ENCODE results near the gene SLX4. TPM values are rescaled to one million over a fixed set of nuclear protein-coding genes. Genes with fewer than 3 reads are reported as not detected.
A peak's percentile ranks its signal among the peaks of the same experiment; 100 is the strongest.
"Not testable (repeated sequence)": the region's sequence is repeated elsewhere in the genome, so short reads cannot be mapped to it uniquely, and the experiment has no call there.

SLX4 gene
- total RNA-seq, 1 experiment from 2014 or later, result 4.8 TPM

GRCh38 chr16:3610698-3611145, 684 bp downstream of the SLX4 start:
- peak overlapping the region; percentile 95 for H3K4me3 ChIP-seq
- no peaks in the 10 kb centered on the region for H3K9me3 ChIP-seq
- peaks cover 32% of the 10 kb centered on the region for H3K36me3 ChIP-seq
- DNase-seq, result no peak
- H3K27me3 ChIP-seq, result no peaks in the 10 kb centered on the region

GRCh38 chr16:3609895-3610697, 1.3 kb downstream of the SLX4 start:
- H3K36me3 ChIP-seq, result peaks cover 26% of the 10 kb centered on the region
- DNase-seq, result no peak
- no peaks in the 10 kb centered on the region for H3K9me3 ChIP-seq
- no peaks in the 10 kb centered on the region for H3K27me3 ChIP-seq
- peak overlapping the region; percentile 95 for H3K4me3 ChIP-seq

GRCh38 chr16:3608976-3609375, 2.4 kb downstream of the SLX4 start:
- H3K36me3 ChIP-seq, result peaks cover 21% of the 10 kb centered on the region
- not testable (repeated sequence) for H3K9me3 ChIP-seq, DNase-seq, H3K4me3 ChIP-seq, H3K27me3 ChIP-seq

GRCh38 chr16:3608069-3608468, 3.3 kb downstream of the SLX4 start:
- Histone ChIP-seq H3K9me3 (no peaks in the 10 kb centered on the region), H3K4me3 (no peak overlapping the region), H3K27me3 (no peaks in the 10 kb centered on the region), H3K36me3 (peaks cover 22% of the 10 kb centered on the region)
- DNase-seq, result no peak

- DNase-seq, result no peak
- Histone ChIP-seq H3K36me3 (peaks cover 22% of the 10 kb centered on the region), H3K27me3 (no peaks in the 10 kb centered on the region), H3K9me3 (no peaks in the 10 kb centered on the region), H3K4me3 (no peak overlapping the region)
Observed at GRCh38 chr16:3607634-3608033, 3.8 kb downstream of the SLX4 start.

- DNase-seq, result no peak
- no peaks in the 10 kb centered on the region for H3K9me3 ChIP-seq
- no peaks in the 10 kb centered on the region for H3K27me3 ChIP-seq
- H3K4me3 ChIP-seq, result no peak overlapping the region
- peaks cover 23% of the 10 kb centered on the region for H3K36me3 ChIP-seq
Observed at GRCh38 chr16:3607161-3607560, 4.2 kb downstream of the SLX4 start.

- H3K27me3 ChIP-seq, result no peaks in the 10 kb centered on the region
- no peak overlapping the region for H3K4me3 ChIP-seq
- DNase-seq, result no peak
- H3K36me3 ChIP-seq, result peaks cover 30% of the 10 kb centered on the region
- no peaks in the 10 kb centered on the region for H3K9me3 ChIP-seq
Observed at GRCh38 chr16:3606441-3606840, 5.0 kb downstream of the SLX4 start.

- H3K27me3 ChIP-seq, result no peaks in the 10 kb centered on the region
- peaks cover 6% of the 10 kb centered on the region for H3K9me3 ChIP-seq
- H3K4me3 ChIP-seq, result no peak overlapping the region
- H3K36me3 ChIP-seq, result peaks cover 45% of the 10 kb centered on the region
- no peak for DNase-seq
Observed at GRCh38 chr16:3602320-3602653, 9.1 kb downstream of the SLX4 start.

GRCh38 chr16:3601614-3602319, 9.6 kb downstream of the SLX4 start:
- H3K27me3 ChIP-seq, result no peaks in the 10 kb centered on the region
- H3K4me3 ChIP-seq, result no peak overlapping the region
- DNase-seq, result no peak
- peaks cover 43% of the 10 kb centered on the region for H3K36me3 ChIP-seq
- H3K9me3 ChIP-seq, result peaks cover 6% of the 10 kb centered on the region

- no peaks in the 10 kb centered on the region for H3K27me3 ChIP-seq
- DNase-seq, result no peak
- peaks cover 39% of the 10 kb centered on the region for H3K36me3 ChIP-seq
- peaks cover 6% of the 10 kb centered on the region for H3K9me3 ChIP-seq
- no peak overlapping the region for H3K4me3 ChIP-seq
Observed at GRCh38 chr16:3599922-3600321, 11.5 kb downstream of the SLX4 start.

GRCh38 chr16:3599121-3599520, 12.3 kb downstream of the SLX4 start:
- H3K27me3 ChIP-seq, result no peaks in the 10 kb centered on the region
- H3K9me3 ChIP-seq, result peaks cover 6% of the 10 kb centered on the region
- H3K4me3 ChIP-seq, result no peak overlapping the region
- H3K36me3 ChIP-seq, result peaks cover 37% of the 10 kb centered on the region
- DNase-seq, result no peak

- Histone ChIP-seq H3K4me3 (no peak overlapping the region), H3K36me3 (peaks cover 33% of the 10 kb centered on the region), H3K9me3 (peaks cover 6% of the 10 kb centered on the region), H3K27me3 (no peaks in the 10 kb centered on the region)
- DNase-seq, result no peak
Observed at GRCh38 chr16:3598236-3598635, 13.2 kb downstream of the SLX4 start.

- Histone ChIP-seq H3K27me3 (no peaks in the 10 kb centered on the region), H3K9me3 (peaks cover 6% of the 10 kb centered on the region), H3K4me3 (no peak overlapping the region), H3K36me3 (peaks cover 34% of the 10 kb centered on the region)
- DNase-seq, result no peak
Observed at GRCh38 chr16:3597676-3598075, 13.7 kb downstream of the SLX4 start.

GRCh38 chr16:3597226-3597625, 14.2 kb downstream of the SLX4 start:
- Histone ChIP-seq H3K9me3 (peaks cover 6% of the 10 kb centered on the region), H3K4me3 (no peak overlapping the region), H3K27me3 (no peaks in the 10 kb centered on the region), H3K36me3 (peaks cover 36% of the 10 kb centered on the region)
- DNase-seq, result no peak

- no peak for DNase-seq
- Histone ChIP-seq H3K4me3 (no peak overlapping the region), H3K27me3 (no peaks in the 10 kb centered on the region), H3K36me3 (peaks cover 29% of the 10 kb centered on the region), H3K9me3 (peaks cover 6% of the 10 kb centered on the region)
Observed at GRCh38 chr16:3596101-3596861, 15.1 kb downstream of the SLX4 start.

- H3K9me3 ChIP-seq, result peaks cover 6% of the 10 kb centered on the region
- H3K27me3 ChIP-seq, result no peaks in the 10 kb centered on the region
- H3K4me3 ChIP-seq, result no peak overlapping the region
- peaks cover 22% of the 10 kb centered on the region for H3K36me3 ChIP-seq
- DNase-seq, result no peak
Observed at GRCh38 chr16:3595521-3596021, 15.8 kb downstream of the SLX4 start.

GRCh38 chr16:3595110-3595486, 16.3 kb downstream of the SLX4 start:
- no peak for DNase-seq
- no peaks in the 10 kb centered on the region for H3K27me3 ChIP-seq
- H3K4me3 ChIP-seq, result no peak overlapping the region

More at GRCh38 chr16:3595110-3595486, 16.3 kb downstream of the SLX4 start:
- Histone ChIP-seq H3K36me3 (peaks cover 18% of the 10 kb centered on the region), H3K9me3 (peaks cover 5% of the 10 kb centered on the region)

Measured in MG63 (cell line).